ENCODE measurements around the gene OR4C45. TPM values are rescaled to one million over a fixed set of nuclear protein-coding genes. Genes with fewer than 3 reads are reported as not detected.
"Not testable (repeated sequence)": the region's sequence is repeated elsewhere in the genome, so short reads cannot be mapped to it uniquely, and the experiment has no call there.

The OR4C45 gene
- total RNA-seq, result not detected in 2 replicates

GRCh38 chr11:50032574-50032973 is at the start of gene OR4C45:
OR4C45 (plus strand) TSS chr11:50032874.
- DNase-seq, result no peak

- DNase-seq, result peak; percentile 75
These were observed 37.1 kb upstream of the OR4C45 start for GRCh38 chr11:49995565-49995964.

- no peak for DNase-seq
These were observed 2.5 kb upstream of the OR4C45 start for GRCh38 chr11:50030193-50030592.

- not testable (repeated sequence) for DNase-seq
These were observed 3.6 kb downstream of the OR4C45 start for GRCh38 chr11:50036239-50036638.

- no peak for DNase-seq
These were observed 4.6 kb downstream of the OR4C45 start for GRCh38 chr11:50037251-50037650.

- no peak for DNase-seq
These were observed 12.0 kb downstream of the OR4C45 start for GRCh38 chr11:50044647-50045046.

- DNase-seq, result not testable (repeated sequence)
These were observed 30.4 kb downstream of the OR4C45 start for GRCh38 chr11:50063056-50063455.

- DNase-seq, result no peak
These were observed 37.7 kb downstream of the OR4C45 start for GRCh38 chr11:50070389-50070788.

- no peak for DNase-seq
These were observed 39.0 kb downstream of the OR4C45 start for GRCh38 chr11:50071584-50072225.

- DNase-seq, result no peak
These were observed 39.8 kb downstream of the OR4C45 start for GRCh38 chr11:50072226-50073112.

GRCh38 chr11:50073113-50074105 is 40.7 kb downstream of the OR4C45 start:
- DNase-seq, result no peak

- no peak for DNase-seq
These were observed 41.5 kb downstream of the OR4C45 start for GRCh38 chr11:50074161-50074560.

- DNase-seq, result no peak
These were observed 43.2 kb downstream of the OR4C45 start for GRCh38 chr11:50075856-50076255.

GRCh38 chr11:50077526-50077925 is 44.9 kb downstream of the OR4C45 start:
- no peak for DNase-seq

- no peak for DNase-seq
These were observed 45.3 kb downstream of the OR4C45 start for GRCh38 chr11:50078001-50078400.

- DNase-seq, result not testable (repeated sequence)
These were observed 46.3 kb downstream of the OR4C45 start for GRCh38 chr11:50078946-50079345.

GRCh38 chr11:50080256-50080655 is 47.6 kb downstream of the OR4C45 start:
- no peak for DNase-seq

Other genes starting within 250 kb of the OR4C45 start
- not detected in 2 replicates for gene OR4C13, start 80.5 kb upstream of the OR4C45 start, total RNA-seq
- gene OR4C12, start 50.3 kb upstream of the OR4C45 start, total RNA-seq, result not detected in 2 replicates

Measured in dermis blood vessel endothelial cell (primary cell).